Stimulated activated CD4-positive, alpha-beta T cell treated with anti-CD3 and anti-CD28 coated beads, Interleukin-2, amount 100 ng/mL, for 24 hours (primary cell): ENCODE results near the gene HSDL1.

Source experiments
- DNase-seq, 2 donors: peaks; one replicate each; pipeline ENCODE4 v3.0.0-alpha.2; 2020

Gene HSDL1

DNA sequence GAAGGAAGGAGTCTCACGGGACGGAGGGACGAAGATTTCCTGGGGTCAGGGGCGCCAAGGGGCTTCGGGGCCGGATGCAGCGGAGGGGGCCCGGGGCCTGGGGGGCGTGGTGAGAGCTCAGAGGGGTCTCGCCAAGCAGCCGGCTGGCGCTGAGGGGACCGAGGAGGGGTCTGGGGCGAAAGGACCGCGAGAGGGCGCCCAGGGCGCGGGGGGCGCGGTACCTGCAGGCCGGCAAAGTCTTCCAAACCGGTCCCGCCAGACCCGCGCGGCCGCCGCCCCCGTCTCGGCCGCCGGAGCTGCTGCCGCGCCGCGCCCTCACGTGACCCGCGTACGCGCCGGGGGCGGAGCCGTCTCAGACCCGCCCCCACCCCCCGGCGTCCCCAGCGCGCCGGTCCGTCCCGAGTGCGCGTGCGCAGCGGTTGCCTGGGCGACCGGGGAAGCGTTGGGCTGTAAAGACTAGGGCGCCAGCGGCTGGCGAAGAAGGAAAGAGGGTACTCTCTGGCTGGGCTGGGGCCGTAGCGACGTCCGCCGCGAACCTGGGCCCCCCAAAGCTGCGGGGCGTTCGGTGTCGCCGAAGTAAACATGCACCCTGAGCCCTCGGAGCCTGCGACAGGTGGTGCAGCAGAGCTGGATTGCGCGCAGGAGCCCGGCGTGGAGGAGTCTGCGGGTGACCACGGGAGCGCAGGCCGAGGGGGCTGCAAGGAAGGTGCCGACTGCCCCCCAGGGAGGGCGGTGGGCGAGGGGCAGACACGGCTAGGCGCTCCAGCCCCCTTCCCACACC is at the start of gene HSDL1, which contains the start of gene DNAAF1:
HSDL1 (minus strand) TSS at position 319 of the 781 bp plus-strand sequence. CDS start 13,856 bp downstream, outside the sequence.
DNAAF1 (plus strand) TSS at position 450 of the 781 bp plus-strand sequence; CDS start at position 583, 133 bp downstream.
- peak; percentile 95 for DNase-seq

DNA sequence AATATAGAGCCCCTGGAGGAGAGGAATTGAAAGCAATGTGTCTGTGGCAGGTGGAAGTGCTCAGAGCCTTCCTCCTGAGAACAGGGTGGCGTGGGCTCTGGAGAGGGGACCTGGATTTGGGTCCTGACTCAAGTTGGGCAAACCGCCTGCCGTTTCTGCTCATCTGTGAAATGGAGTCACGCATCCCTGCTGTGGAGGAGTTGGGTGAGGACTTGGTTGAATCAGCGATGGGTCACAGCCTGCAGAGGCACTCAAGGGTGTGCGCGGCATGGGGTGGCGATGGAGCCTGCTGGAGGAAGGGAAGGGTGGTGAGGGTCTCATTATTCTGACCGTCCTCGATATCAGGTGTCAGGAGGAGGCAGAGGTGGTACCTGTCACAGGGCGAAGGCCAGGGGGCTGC is 49.0 kb upstream of the HSDL1 start:
- DNase-seq: no peak

DNA sequence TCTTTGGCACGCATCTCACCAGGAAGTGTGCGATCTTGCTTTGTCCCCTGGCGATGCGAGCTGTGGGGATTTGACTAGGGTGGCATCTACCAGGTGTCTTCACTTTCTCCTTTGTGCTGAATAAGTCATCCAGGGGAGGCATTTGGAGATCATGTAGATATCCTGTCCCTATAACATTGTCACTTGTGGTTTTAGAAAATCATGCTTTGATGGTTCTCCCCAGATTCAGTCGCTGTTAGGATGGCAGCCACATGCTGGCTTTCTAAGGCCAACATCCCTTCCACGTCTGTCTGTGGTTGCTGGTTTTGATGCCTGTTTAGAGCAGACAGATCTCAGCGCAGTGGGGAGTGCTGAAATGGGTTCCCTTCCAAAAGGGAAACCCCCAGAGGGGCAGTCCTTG is 48.5 kb upstream of the HSDL1 start:
- no peak for DNase-seq

DNA sequence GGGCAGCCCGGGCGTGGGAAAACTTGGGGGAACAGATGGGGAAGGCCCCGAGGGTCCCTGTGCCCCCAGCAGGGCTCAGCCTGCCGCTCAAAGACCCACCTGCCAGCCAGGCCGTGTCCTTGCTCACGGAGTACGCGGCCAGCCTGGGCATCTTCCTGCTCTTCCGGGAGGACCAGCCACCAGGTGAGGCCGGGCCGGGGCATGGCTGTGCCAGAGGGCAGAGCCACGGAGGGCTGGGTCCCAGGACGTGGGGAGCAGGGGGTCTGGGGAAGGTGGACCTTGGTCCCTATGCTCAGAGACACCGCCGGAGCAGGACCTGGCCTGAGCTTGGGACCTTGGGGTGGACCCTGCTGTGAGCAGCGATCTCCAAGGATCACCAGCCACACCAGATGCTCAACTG is 46.5 kb upstream of the HSDL1 start:
- no peak for DNase-seq

DNA sequence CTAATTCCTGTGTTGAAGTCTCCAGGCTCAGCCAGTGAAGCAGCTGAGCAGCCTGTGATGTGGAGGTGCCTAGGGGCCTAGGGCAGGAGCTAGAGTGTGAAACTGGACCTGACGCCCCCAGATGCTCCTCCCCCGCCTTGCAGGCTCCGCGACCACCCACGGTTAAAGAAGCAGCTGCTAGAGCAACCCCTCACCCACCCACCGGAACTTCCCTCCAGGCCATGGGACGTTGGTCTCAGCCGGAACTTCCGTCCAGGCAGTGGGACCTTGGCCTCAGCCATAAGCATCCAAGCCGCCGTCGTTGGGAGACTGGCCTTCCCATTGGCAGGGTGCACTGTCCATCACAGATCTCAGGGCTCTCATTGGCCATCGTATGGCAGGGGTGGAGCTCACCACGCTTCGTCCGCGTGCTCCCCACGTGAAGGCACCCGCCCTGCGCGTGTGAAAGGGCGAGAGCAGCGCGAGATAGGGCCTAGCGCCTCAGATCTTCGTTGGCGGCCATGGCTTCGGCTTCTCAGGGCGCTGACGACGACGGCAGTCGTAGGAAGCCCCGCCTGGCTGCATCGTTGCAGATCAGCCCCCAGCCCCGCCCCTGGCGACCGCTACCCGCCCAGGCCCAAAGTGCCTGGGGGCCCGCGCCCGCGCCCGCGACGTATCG is 45.9 kb upstream of the HSDL1 start, which contains the start of gene ADAD2:
ADAD2 (plus strand) TSS at position 427 of the 658 bp plus-strand sequence; CDS start at position 501, 74 bp downstream.
- no peak for DNase-seq

DNA sequence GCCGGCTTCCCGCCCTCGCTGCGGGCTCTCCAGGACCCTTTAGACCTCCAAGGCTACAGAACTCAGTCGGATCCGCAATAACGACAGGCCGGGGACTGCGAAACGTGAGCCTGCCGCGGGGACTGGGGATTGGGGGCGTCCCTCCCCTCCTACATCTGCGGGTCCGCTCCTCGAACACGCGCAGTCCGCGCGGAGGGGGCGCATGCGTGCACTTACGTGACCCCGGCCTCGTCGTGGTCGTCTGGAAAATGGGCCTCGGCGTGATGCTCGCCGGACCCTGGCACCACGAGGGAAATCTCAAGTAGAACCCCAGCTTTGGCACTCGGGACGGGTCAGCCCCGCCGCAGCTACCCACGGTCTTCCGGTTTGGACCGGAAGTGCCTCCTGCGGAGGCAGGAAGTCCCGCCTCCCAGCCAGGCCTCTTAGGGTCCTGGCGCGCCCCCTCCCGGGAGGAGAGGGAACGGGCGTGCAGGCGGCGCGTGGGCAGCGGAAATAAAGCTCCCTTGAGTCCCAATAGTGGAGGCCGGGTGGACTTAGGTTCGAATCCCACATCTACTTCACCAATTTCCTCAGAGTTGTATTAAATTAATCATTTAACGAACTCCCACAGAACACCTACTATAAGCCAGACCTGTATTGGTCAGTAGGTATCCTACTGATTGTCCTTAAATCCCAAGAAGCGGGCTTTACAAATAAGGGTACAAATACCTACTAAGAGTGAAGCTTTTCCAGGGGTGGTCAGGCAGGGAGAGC is 41.9 kb upstream of the HSDL1 start, which contains the start of gene TAF1C:
TAF1C (minus strand) TSS at position 373 of the 753 bp plus-strand sequence. CDS start 2,069 bp downstream, outside the sequence.
- peak; percentile 93 to 94 for DNase-seq

DNA sequence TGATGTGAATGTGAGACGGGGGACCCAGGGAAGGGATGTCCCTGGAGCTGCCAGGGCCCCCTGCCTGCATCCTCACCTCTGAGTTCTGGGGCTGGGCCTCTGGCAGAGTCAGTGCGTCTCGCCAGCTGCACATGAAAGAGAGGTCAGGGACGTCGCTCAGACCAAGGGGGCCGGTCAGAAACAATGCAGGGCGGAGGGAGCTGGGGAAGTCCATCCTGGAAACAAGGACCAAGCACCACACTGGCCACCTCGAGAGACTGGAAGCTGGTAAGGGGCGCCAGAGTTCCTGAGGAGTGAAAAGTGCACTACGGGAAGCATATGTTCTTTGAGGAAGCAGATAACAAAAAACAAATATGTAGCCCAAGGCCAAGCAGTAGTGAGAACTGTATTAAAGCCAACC is 39.8 kb upstream of the HSDL1 start:
- DNase-seq: no peak

DNA sequence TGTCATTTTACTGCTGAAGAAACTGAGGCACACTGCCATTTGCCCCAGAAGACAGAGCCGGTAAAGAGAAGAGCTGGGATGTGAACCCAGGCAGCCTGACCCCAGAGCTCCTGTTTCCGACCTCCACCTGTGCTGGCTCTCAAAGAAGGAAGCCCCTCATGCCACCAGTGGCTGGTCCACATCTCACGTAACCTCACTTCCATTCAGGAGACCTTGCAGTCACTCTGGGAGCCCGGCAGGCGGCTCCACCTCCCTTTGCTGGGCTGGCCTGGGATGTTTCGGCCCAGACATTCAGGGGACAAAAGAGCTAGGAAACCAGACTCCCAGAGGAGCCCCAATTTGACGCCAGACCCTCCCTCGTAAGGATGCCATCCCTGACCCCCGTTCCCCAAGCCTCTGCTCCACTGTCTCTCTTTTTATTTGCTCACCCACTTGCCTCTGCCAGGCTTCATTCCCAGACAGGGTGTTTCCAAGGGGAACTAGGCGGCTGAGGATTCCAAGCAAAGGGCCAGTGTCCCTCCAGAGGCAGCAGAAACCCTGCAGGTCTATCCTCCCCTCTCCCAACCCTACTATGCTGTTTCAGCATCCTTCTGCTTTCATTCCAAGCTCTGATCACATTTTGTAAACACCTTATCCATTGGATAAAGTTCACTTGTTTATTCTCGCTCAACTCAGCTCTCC is 39.1 kb upstream of the HSDL1 start:
- DNase-seq: no peak

DNA sequence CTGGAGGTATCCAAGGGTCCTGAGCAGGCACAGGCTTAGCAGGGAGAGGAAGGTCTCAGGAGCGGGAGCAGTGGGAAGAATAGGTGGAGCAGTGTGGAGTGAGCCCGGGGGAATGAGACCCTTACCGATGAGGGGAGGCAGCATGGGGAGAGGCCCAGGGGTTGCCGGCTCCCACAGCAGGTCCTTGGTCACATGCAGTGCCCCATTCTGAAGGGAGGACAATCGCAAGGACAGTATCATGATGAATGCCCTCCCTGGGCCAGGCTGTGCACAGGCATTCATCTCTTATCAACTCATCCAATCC is 38.5 kb upstream of the HSDL1 start:
- DNase-seq: no peak

DNA sequence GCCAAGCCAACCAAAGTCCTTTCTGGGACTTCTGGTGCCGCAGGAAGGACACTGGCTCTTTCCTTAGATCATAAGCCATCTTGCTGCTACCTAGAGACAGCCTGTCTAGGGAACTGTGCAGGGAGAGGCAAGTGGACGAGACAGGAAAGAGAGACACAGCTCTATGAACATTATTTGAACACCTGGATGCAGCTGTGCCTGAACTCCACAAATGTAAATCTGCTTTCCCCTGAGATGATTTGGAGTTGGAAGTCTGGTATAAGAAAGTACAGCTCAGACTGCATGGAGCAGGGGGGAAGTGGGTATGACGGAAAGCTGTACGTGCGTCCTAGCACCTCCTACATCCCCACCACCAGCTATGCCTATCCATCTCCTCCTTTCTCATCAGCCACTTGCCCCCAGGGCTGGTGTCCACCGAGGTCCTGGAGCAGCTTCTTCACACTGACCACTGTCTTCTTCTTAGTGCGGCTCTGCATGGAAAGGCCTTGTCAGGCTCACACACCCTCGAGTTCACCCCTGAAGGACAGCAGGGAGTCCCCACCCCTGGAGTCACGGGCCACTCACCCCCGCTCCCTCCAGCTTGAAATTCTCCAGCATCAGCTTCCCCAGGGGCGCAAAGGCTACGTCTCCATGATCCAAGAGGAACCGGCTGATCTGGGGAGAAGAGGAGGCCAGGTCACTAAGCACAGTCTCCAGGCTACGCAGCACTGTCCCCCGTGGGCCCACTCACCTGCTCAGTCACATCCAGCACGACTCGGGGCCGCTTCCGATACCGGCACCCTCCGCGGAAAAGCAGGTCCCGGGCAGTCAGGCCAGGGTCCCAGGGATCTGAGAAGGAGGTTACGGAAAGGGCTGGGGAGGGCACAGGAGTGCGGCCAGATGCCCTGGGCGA is 37.9 kb upstream of the HSDL1 start:
- no peak for DNase-seq

DNA sequence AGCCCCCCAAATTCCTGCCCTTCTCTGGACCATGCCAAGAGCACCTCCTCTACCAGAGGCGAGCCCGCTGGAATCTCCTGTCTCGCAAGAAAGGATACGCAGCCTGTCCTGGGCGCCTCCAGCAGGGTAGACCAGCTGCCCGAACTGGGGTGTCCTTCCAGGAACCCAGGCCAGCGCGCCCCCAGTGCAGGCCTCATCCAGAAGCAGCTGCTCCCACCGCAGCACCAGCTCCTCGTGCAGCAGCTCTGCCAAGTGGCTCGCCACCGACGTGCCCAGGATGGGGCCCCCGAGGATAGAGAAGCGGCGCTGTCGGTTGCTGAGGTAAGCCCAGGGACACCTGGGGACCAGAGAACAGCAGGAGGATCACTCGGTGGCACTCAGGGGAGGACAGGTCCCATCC is 37.1 kb upstream of the HSDL1 start:
- no peak for DNase-seq

DNA sequence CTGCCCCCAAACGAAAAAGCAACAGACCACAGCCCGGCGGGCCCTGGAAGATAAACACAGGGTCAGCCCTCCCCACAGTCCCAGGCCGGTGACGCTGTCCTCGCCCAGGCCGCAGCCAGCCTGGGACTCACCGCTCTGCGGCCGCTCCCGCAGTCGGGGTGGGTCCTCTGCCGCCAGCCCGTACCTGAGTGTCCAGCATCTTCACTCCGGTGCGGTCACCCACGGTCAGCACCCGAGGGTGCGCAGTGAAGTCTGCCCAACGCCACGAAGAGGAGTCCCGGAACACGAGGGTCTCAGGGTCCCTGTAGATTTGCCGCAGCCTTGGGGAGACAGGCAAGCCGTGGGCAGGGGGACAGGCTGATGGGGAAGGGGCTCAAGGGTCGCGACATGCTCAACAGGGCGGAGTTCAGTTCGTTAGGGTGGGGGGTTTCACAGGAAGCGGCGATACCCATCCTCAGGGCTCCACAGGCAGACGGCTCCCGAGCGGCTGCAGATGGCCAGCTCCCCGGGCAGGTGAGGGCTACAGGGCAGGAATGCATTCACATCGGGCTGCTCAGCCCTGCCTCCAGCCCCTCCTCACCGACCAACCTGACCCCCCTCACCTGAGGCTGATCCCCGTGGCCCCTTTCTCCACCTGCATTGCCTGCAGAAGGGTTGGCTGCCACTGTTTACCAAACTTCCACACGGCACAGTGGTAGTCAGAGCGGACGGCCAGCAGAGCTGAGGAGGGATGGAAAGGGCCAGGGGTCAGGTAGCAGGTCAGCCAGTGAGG is 36.4 kb upstream of the HSDL1 start:
- DNase-seq: no peak

DNA sequence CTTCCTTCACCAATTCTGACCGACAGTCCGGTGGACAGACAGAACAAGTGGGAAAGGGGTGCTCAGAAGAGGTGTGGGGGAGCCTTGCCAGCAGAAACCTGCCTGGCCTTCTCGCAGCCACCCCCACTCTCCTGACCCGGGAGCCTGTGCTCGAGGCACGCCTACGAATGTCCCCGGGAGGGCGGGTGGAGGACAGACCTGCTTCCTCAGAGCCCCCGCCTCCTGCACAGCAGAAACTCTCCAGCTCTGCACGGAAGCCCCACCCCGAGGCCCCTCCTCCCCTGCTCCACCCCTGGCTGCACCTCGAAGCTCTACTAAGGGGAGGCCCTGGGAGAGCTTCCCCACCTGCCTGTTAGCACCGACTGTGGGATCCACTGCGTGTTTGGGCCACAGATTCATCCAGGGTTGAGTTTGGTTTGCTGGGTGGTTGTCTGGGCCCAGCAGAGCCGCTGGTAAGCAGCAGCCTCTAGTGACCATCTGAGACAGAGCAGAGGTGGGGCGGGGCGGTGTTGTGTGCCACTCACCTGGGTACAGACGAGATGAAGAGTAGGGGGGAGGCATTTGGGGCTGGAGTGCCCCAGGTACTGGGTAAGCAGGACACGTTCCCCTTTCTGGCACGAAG is 35.7 kb upstream of the HSDL1 start:
- no peak for DNase-seq

DNA sequence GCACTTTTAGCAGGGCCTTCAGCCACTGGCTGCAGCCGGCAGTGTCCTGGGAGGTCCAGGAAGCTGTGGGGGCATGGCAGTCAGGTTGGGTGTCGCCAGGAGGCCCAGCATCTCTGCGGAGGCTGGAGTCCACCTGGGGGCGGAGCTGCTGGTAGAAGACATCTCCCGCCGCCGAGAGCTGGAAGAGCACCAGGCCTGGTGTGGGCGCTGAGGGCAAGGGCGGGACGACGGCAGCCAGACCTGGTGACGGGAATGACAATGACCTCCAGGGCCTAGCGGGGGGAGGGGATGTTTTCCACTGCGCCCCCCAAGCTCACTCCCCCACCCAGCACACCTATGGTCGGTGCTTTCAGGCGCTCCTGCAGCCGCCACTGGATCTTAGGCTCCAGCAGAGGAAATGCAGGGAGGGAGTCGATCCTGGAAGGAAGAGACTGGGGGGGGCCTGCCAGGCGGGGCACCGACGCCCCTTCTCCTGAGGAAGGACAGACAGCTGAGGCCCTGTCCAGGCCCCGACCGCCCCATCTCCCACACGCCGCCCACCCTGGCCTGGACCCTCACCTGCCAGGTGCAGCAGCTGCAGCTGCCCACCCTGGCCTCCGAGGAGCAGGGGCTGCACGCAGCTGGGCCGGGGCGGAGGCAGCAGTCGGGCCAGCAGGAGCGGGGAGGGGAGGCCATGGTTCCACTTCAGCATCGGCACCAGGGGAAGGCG is 34.8 kb upstream of the HSDL1 start:
- no peak for DNase-seq

DNA sequence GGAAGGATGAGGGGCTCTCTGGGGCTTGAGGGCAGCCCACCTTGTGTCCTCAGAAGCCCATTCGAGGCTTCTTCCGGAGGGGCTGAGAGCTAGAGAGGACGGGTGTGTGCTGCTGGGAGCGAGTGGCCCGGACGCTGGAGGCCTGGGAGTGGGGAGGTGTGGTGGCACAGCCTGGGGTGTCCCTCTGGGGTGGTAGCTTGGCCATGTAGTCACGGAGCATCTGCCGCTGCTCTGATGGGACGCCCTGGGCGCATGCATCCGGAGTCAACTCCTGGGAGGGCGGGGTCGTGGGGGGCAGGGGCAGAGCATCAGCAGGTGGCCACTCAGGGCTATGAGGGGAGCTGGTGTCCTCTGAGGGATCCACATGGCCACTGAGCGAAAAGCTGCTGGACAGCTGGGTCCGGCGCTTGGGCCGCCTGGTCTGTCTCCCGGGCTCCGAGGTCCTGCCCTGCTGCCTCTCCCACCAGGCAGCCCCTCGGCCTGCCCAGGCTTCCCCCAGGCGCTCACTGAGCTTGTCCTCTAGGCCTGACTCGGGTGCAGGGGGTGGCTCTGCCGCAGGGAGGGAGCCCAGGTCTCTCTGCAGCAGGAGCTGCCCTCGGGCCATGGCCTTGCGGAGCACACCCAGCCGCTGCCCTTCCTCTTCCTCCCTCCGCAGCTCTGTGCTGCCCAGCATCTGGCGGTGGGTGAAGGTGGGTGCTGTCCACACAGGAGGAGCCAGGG is 34.1 kb upstream of the HSDL1 start:
- no peak for DNase-seq

DNA sequence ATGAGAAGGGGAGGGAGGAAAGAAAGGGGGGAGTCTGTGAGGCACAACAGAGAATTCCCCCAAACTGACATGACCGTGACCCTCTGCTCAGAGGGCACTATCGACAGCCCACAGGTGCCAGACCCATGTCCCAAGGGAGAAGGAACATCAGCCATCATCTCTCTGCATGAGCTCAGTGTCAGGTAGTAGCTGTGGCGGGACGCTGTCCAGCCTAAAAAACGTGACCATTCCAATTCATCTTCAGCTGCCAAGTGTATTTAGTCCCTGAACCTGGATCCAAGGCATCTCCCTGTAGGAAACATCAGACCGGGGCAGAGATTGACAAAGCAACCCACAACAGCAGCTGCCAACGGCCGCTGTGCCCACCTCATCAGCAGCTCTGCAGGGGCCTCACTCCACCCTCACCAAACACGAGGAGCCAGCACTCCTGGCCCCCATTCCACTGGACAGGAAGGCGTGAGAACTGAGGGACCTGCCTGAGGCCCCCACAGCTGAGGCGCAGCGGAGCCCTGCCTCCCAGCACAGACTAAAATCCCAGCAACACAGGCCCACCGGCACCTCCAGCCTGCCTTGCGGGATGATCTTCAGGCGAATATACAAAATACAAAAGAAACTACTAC is 33.3 kb upstream of the HSDL1 start:
- no peak for DNase-seq

DNA sequence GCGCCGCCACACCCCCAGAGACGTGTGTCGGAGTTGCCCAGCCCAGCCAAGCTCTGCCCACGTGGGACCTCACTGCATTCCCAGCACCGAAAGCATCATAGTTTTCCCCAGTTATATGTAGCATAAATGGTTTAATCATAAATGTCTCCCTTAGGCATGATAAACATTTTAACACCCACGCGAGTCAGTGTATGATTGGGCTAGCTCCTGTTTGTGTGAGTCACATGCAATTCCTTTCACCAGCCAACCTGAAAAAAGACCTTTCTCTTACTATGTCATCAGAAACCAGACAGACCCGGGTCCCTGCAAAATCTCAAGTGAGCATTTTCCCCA is 32.7 kb upstream of the HSDL1 start:
- no peak for DNase-seq

DNA sequence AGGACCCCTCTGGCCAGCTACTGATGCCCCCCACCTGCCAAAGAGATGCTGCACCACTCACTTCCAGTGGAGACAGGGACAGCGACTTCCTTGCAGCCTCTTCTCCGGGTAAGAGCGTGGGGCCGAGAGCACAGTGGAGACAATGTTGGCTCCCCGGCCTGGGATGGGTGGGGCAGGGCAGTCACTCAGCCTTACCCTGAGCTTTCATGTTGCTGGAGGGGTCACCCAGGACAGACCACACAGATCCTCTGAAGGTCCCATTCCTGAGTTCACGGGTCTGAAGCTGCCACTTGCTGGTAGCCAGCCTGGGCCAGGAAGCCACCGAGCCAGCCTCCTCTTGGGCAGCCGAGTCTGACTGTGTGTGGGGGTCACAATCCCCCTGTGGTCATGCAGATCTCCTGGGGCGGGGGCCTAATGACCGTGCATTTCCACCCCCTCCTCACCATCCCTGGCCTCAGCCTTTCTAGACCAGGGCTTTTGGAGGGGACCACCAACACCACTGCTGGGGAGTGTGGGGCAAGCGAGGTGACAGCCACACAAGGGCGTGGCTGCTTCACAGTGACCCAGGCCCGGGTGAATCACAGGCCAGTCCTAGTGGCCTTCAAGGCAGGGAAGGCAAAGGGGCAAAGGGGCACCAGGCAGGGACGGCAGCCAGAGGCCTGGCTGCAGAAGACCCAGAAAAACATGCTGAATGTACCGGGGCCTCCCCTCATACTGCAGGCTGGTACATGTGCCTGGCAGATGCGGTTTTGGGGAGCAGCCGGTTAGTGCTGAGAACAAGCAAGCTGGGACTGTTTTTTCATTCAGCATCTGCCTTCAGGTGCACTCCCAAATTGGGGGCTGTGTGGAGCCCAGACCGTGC is 31.4 kb upstream of the HSDL1 start:
- no peak for DNase-seq
